Neural crest cell (in vitro differentiated cells): ENCODE measurements around the gene WBP1L. TPM values are rescaled to one million over a fixed set of nuclear protein-coding genes. Genes with fewer than 3 reads are reported as not detected.

Source experiments
- DNase-seq: peaks from one replicate; pipeline ENCODE4 v3.0.0; 2021; ENCODE audit warnings: low read depth, mixed read lengths, low spot score
- H3K27ac Mint-ChIP-seq: one replicate; pipeline ENCODE4 v1.8.0; 2021; ENCODE audit warnings: mild to moderate bottlenecking, mixed read lengths; ENCODE audit not compliant: unreplicated experiment
- H3K27me3 Mint-ChIP-seq: 2 replicates; pipeline ENCODE4 v1.8.0; 2021; ENCODE audit warnings: low read depth, mild to moderate bottlenecking, mixed read lengths
- H3K36me3 Mint-ChIP-seq: 2 replicates; pipeline ENCODE4 v1.8.0; 2021; ENCODE audit warnings: low read depth, mild to moderate bottlenecking, mixed read lengths
- H3K4me1 Mint-ChIP-seq: 2 replicates; pipeline ENCODE4 v1.8.0; 2021; ENCODE audit warnings: mixed read lengths
- H3K4me3 Mint-ChIP-seq: one replicate; pipeline ENCODE4 v1.8.0; 2021; ENCODE audit warnings: mild to moderate bottlenecking, mixed read lengths
- H3K9me3 Mint-ChIP-seq: 2 replicates; pipeline ENCODE4 v1.8.0; 2021; ENCODE audit warnings: mixed read lengths
- total RNA-seq: library from RNA; stranded (reverse); gene quantifications from 2 replicates; pipeline ENCODE4 v1.2.1, GENCODE V29; 2021
- TF ChIP-seq, protein P1 (sequence below): fragments of 200-600 bp; sonication (generic); conservative IDR thresholded peaks from 2 replicates; pipeline ENCODE4 v1.5.0; 2021; ENCODE audit warnings: antibody characterized with exemption, mild to moderate bottlenecking

The WBP1L gene
- total RNA-seq, 1 donor from 2014 or later: 22.0 TPM

DNA sequence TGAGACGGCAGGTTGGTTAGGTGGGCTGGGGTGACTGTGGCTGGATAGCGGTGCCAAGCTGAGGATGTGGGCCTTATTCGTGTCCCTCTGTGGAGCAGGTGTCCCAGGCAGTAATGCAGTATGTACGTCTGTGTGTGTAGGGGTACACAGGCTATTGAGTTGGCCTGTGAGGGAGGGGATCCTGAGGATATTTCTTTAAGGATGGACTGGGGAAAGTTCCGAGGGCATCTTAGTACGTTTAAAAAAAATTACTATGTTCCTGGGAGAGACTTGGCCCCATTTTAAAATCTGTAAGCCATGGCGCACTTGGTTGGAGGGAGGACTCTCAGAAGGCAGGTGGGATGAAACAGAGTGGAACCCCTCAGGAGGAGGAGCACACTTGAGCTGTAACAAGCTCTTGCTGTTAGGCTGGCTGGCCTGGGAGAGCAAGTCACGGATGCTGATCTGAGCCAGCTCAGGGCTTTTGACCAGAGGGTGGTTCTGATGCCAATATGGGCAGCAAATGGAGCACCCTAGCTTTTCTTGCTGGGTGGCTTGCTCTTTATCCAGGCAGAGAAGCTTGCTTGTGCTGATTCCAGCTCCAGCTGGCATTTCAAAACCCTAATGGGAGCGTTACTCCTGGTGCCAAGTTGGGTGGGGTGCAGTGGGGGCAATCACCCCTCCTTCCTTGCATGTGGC lies 765 bp downstream of the WBP1L start:
- Mint-ChIP-seq H3K27ac (peak overlapping the region; percentile 94), H3K9me3 (peaks cover 3% of the 10 kb centered on the region), H3K4me1 (peaks cover 42% of the 10 kb centered on the region), H3K27me3 (peaks cover 3% of the 10 kb centered on the region), H3K36me3 (no peaks in the 10 kb centered on the region), H3K4me3 (peak overlapping the region; percentile 93)
- no peak for DNase-seq
- TF ChIP-seq, protein P1, sequence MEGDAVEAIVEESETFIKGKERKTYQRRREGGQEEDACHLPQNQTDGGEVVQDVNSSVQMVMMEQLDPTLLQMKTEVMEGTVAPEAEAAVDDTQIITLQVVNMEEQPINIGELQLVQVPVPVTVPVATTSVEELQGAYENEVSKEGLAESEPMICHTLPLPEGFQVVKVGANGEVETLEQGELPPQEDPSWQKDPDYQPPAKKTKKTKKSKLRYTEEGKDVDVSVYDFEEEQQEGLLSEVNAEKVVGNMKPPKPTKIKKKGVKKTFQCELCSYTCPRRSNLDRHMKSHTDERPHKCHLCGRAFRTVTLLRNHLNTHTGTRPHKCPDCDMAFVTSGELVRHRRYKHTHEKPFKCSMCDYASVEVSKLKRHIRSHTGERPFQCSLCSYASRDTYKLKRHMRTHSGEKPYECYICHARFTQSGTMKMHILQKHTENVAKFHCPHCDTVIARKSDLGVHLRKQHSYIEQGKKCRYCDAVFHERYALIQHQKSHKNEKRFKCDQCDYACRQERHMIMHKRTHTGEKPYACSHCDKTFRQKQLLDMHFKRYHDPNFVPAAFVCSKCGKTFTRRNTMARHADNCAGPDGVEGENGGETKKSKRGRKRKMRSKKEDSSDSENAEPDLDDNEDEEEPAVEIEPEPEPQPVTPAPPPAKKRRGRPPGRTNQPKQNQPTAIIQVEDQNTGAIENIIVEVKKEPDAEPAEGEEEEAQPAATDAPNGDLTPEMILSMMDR: no peak

DNA sequence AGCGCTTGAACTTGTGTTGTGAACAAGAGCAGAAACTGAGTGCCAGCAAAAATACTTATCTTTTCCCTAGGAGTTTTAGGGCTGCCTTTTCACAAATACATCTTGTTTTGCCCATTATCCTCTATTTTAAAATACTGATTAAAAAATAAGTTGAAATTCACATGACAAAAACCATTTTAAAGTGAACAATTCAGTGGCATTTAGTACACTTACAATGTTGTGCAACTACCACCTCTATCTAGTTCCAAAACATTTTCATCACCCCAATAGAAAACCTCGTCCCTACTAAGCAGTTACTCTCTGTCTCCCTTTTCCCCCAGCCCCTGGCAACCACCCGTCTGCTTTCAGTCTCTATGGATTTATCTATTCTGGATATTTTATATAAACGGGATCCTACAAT lies 1.4 kb downstream of the WBP1L start:
- H3K9me3 Mint-ChIP-seq: peaks cover 3% of the 10 kb centered on the region
- H3K4me1 Mint-ChIP-seq: peaks cover 42% of the 10 kb centered on the region
- H3K36me3 Mint-ChIP-seq: no peaks in the 10 kb centered on the region
- H3K4me3 Mint-ChIP-seq: peak overlapping the region; percentile 93
- peaks cover 3% of the 10 kb centered on the region for H3K27me3 Mint-ChIP-seq
- DNase-seq: no peak
- TF ChIP-seq, protein P1: no peak
- no peak overlapping the region for H3K27ac Mint-ChIP-seq

- H3K27ac Mint-ChIP-seq: no peak overlapping the region
- no peaks in the 10 kb centered on the region for H3K36me3 Mint-ChIP-seq
- H3K4me1 Mint-ChIP-seq: peaks cover 15% of the 10 kb centered on the region
- DNase-seq: no peak
- no peak overlapping the region for H3K4me3 Mint-ChIP-seq
- no peaks in the 10 kb centered on the region for H3K9me3 Mint-ChIP-seq
- TF ChIP-seq, protein P1: no peak
- H3K27me3 Mint-ChIP-seq: no peaks in the 10 kb centered on the region
Observed at GRCh38 chr10:102752266-102752930, 8.7 kb downstream of the WBP1L start.

GRCh38 chr10:102752934-102753664 lies 9.4 kb downstream of the WBP1L start:
- Mint-ChIP-seq H3K4me3 (no peak overlapping the region), H3K36me3 (no peaks in the 10 kb centered on the region), H3K27ac (no peak overlapping the region), H3K27me3 (no peaks in the 10 kb centered on the region), H3K4me1 (peaks cover 16% of the 10 kb centered on the region), H3K9me3 (no peaks in the 10 kb centered on the region)
- no peak for DNase-seq
- TF ChIP-seq, protein P1: peak; percentile 61

GRCh38 chr10:102753718-102754117 lies 10.0 kb downstream of the WBP1L start:
- Mint-ChIP-seq H3K36me3 (no peaks in the 10 kb centered on the region), H3K4me3 (no peak overlapping the region), H3K27me3 (no peaks in the 10 kb centered on the region), H3K27ac (no peak overlapping the region), H3K9me3 (no peaks in the 10 kb centered on the region), H3K4me1 (peaks cover 16% of the 10 kb centered on the region)
- TF ChIP-seq, protein P1: no peak
- no peak for DNase-seq
